Left kidney (tissue), 2 donors: ENCODE results near the gene SIL1. TPM values are rescaled to one million over a fixed set of nuclear protein-coding genes. Genes with fewer than 3 reads are reported as not detected.
A peak's percentile ranks its signal among the peaks of the same experiment; 100 is the strongest.

ENCODE experiments used
- DNase-seq: peaks from one replicate; pipeline ENCODE4 v3.0.0-alpha.2; 2013
- polyA plus RNA-seq: library from polyadenylated mRNA; unstranded; fragments of 120-200 nt; gene quantifications from one replicate; pipeline ENCODE4 v1.2.1, GENCODE V29; 2013; ENCODE audit not compliant: insufficient read length

Gene SIL1
- polyA plus RNA-seq, 1 donor = 47.8 TPM

DNA sequence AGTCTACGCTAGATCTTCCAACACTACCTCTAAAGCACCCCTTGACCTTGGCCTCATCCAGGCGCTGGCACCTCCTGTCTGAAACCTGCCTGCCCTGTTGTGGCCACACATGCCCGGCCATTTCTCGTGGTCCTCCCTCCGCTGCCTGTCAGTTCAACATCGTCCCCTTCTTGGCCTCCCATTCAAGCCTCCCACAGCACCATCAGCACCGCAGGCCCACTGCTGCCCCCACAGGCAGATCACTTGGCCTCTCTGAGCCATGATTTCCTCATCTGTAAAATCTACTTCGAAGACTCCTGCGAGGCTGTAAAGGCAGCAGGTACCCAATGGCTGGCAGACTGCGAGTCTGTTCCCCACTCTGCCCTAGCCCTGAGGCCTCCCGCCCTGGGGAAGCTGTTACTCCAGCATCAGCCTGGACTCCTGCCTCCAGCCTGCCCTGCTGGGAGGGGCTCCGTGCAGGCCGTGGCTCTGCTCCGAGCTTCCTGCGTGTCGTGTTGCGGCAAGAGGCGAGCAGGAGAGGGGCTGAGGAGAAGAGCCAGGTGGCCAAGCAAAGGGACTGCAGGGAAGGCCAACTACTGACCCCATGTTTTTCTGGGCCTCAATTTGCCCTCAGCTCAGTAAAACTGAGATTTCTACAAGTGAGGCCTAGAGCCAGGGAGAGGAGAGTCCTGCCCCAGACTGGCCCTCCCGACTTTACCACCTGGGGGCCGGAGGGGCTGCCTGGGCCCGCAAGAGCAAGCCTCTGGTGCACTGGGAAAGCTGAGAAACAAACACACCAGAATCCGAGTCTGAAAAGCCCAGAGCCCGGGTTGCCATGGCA lies 252.5 kb downstream of the SIL1 start:
- DNase-seq = peak; percentile 77

- DNase-seq = peak; percentile 74
Observed at GRCh38 chr5:138944527-138945322, 253.4 kb downstream of the SIL1 start.

GRCh38 chr5:138943599-138944173 lies 254.5 kb downstream of the SIL1 start:
- DNase-seq = no peak

- DNase-seq = no peak
Observed at GRCh38 chr5:138942861-138943260, 255.3 kb downstream of the SIL1 start.

DNA sequence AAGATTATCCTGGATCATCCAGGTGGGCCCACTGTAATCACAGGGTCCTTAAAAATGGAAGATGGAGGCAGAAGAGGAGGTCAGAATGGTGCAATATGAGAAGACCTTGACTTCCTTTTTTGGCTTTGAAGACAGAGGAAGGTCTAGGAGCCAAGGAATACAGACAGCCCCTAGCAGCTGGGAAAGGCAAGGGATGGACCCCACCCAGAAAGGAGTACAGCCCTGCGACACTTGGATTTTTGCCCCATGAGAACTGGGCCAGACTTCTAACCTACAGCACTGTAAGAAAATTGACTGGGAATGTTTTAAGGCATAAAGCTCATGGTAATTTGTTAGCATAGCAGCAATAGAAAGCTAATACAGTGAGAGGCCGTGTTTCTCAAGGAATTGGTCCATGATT lies 256.1 kb downstream of the SIL1 start:
- no peak for DNase-seq

DNA sequence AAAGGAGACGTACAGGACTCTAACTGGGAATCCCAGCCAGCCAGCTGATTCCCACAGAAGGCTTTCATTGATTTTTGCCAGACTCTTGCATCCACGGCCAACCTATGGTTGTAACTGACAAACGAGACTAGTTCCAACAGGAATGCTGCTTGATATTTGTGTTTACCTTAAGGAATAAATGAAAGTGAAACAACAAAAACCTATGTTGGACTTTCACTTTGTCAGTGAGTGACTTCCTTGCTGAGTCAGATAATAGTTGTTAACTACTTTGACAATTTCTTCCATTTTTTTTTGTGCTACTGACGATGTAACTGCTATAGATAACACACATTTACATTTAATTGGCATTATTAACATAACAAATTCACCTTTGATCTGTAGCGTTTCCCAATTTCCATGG lies 259.6 kb downstream of the SIL1 start:
- no peak for DNase-seq

GRCh38 chr5:138937392-138938387 lies 260.5 kb downstream of the SIL1 start:
- no peak for DNase-seq

- DNase-seq = no peak
Observed at GRCh38 chr5:138936968-138937345, 261.2 kb downstream of the SIL1 start.

DNA sequence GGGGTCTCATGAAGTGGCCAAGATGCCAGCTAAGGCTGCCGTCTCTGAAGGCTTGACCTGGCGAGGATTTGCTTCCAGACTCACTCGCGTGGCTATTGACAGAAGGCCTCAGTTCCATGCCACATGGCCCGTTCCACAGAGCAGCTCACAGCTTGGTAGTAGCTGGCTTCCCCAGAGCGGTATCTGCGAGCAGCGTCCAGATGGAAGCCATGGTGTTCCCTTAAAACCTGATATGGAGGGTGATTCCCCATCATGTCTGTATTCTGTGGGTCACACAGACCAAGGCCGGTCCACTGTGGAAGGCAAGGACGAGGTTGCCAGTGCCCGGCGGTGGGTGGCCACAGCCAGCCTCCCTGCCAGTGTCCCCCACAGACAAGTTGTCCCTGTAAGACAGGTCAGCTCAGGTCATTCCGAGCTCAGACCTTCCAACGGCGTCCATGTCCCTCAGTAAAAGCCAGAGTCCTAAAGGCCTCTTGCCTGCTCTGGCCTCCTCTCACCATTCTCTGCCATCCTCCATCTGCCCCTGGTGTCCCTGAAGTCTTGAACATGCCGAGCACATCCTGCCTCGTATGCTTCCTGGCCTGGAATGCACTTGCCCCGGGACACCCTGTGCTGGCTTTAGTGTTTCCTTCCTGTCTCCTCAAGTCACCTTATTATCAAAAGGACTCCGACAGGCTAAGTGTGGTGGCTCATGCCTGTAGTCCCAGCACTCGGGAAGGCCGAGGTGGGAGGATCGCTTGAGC lies 261.8 kb downstream of the SIL1 start:
- DNase-seq = no peak

GRCh38 chr5:138935466-138935865 lies 262.7 kb downstream of the SIL1 start:
- DNase-seq = no peak

DNA sequence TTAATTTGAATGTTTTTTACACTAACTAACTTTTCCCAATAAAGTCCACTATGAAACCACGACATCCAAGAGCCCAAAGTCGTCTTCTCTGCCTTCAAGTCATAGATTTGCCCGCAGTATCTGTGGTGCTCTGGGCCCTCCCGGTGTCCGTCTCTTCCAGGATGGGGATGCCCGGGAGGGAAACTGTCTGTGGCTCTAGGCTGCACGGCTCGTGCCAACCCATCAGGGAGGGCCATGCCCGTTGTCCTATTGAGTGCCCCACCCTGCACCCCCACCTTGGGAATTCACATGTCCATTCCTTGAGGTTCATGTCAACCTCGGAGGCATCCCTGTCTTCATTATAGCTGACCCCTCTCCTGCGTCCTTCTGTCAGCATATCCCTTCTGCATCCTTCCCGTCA lies 263.2 kb downstream of the SIL1 start:
- no peak for DNase-seq

DNA sequence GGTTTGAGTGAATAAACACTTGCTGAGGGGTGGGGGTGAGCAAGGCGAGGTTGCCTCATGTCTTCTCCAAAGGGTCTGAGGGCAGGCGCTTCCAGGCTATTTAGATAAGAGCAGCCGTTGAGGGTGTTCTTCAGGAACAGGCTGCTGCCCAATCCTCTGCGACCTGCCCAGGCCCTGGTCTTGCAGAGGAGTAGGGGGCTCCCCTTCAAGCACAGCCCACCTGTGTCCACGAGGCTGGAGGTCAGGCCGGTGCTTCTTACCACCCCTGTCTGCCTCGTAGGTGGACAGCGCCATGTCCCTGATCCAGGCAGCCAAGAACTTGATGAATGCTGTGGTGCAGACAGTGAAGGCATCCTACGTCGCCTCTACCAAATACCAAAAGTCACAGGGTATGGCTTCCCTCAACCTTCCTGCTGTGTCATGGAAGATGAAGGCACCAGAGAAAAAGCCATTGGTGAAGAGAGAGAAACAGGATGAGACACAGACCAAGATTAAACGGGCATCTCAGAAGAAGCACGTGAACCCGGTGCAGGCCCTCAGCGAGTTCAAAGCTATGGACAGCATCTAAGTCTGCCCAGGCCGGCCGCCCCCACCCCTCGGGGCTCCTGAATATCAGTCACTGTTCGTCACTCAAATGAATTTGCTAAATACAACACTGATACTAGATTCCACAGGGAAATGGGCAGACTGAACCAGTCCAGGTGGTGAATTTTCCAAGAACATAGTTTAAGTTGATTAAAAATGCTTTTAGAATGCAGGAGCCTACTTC lies 264.5 kb downstream of the SIL1 start:
- no peak for DNase-seq

DNA sequence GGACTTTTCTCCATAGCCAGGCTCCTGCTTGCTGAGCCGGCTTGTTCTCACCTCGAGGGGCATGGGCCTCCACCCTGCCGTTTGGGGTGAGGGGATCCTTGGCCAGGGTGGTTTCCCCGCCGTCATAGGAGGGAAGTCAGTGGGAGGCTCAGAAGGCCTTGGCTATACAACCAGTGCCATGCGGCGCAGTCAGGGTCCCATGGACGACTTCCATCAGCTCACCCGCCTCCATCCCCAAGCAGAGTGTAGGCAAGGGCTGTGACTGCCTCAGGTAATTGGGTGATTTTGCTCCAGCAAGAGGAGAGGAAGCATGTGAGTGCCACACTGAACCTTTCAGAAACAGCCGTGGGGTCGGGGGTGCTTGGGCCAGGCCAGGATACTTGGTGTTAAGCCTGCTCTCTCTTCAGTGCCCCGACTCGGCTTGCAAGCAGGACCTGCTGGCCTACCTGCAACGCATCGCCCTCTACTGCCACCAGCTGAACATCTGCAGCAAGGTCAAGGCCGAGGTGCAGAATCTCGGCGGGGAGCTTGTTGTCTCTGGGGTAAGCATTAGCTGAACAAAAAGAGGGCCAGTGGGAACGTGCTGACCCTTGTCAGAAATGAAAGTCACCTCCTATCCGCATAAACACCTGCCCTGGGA lies 265.9 kb downstream of the SIL1 start:
- DNase-seq = no peak

DNA sequence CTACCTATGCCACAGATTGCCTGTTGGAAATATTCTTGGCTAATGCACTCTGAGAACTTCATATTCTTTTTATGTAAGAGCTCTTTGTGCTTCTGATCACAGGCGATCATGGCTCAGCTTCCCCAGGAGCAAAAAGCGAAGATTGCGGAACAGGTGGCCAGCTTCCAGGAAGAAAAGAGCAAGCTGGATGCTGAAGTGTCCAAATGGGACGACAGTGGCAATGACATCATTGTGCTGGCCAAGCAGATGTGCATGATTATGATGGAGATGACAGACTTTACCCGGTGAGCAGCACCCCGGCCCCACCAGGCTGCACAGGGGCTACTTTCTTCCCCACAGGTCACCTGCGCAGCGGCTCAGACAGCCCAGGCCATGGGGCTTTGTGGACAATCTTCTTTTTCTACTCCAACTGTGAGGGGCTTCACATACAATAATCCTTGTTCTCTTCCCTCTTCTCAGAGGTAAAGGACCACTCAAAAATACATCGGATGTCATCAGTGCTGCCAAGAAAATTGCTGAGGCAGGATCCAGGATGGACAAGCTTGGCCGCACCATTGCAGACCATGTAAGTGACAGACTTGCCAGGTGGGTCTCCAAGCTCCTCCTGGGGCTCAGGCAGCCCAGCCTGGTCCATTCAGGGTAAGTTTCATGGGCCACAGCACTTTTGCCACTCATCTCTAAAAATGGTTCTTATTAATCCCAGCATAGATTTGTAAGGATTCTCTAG lies 267.6 kb downstream of the SIL1 start:
- DNase-seq = no peak

GRCh38 chr5:138929571-138929955 lies 268.6 kb downstream of the SIL1 start:
- no peak for DNase-seq

DNA sequence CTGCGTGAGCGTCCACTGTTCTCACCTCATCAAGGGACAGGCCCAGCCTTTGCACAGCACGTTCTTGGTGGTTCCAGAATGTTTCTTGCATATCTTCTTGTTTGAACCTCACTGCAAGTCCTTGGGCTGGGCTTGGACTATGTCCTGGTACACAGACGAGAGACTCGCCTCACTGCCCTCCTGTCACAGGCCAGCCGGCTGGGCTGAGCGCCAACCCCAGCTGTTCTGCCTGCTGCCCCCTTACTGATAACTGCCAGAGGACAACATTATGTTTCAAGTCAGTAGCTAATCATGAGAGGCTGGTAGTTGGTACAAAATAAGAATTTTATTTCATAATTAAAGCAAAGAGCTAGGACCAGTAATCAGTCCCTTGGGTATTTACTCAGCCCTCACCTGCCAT lies 270.2 kb downstream of the SIL1 start:
- no peak for DNase-seq

- DNase-seq = no peak
Observed at GRCh38 chr5:138927544-138927943, 270.6 kb downstream of the SIL1 start.

DNA sequence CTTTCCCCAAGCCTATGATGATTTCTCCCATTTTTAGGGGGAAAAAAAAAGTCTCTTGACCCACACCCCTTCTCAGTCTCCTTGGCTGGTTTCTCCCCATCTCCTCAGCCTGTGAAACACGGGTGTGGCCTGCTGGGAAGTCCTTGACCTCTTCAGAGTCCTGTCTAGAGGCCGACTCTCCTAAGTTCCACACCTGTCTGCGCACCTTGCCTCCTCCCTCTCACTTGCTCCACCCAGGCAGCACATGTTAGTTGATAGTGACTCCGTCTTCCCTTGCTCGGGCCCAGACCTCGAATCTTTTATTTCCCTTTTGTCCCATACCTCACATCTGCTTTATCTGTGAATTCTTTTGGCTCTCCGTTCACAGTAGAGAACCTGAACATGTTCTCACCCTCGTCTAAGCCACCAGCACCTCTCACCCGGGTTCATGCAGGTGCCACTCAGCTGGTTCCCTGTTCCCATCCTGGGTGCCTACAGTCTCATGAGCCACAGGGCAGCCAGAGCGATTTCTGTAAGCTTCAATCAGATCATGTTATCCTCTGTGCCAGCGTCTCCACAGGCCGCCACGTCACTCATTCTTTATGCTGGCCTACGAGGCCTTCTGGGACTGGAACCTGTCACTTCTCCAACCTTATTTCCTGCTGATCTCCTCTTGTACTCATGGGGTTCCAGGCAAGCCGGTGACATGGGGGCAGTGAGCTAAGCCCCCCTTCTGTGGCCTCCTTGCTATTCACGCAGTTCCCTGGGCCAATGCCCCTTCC lies 271.3 kb downstream of the SIL1 start:
- DNase-seq = no peak
